Endodermal cell (in vitro differentiated cells): ENCODE results near the gene CTXND2. TPM values are rescaled to one million over a fixed set of nuclear protein-coding genes. Genes with fewer than 3 reads are reported as not detected.

Experiments used
- DNase-seq: peaks from one replicate; pipeline ENCODE4 v3.0.0-alpha.2; 2017
- H3K27ac ChIP-seq: 2 replicates; pipeline ENCODE4 v1.5.1; 2013; ENCODE audit warnings: mild to moderate bottlenecking, low read depth, low read length, moderate library complexity
- H3K27me3 ChIP-seq: 2 replicates; pipeline ENCODE4 v1.6.1; 2013; ENCODE audit warnings: mild to moderate bottlenecking, low read length, moderate library complexity; ENCODE audit not compliant: insufficient read depth, control insufficient read depth, poor library complexity, severe bottlenecking
- H3K36me3 ChIP-seq: 2 replicates; pipeline ENCODE4 v1.7.0; 2013; ENCODE audit warnings: mild to moderate bottlenecking, low read length, moderate library complexity; ENCODE audit not compliant: control insufficient read depth, insufficient read depth
- H3K4me1 ChIP-seq: one replicate; pipeline ENCODE4 v1.7.0; 2013; ENCODE audit warnings: low read length; ENCODE audit not compliant: control insufficient read depth, insufficient read depth
- H3K4me3 ChIP-seq: 2 replicates; pipeline ENCODE4 v1.5.1; 2013; ENCODE audit warnings: mild to moderate bottlenecking, low read length, moderate library complexity
- H3K9ac ChIP-seq: 2 replicates; pipeline ENCODE4 v1.6.1; 2013; ENCODE audit warnings: mild to moderate bottlenecking, low read length, moderate library complexity; ENCODE audit not compliant: poor library complexity, severe bottlenecking; ENCODE audit errors: extremely low read depth
- H3K9me3 ChIP-seq: 2 replicates; pipeline ENCODE4 v1.6.1; 2013; ENCODE audit warnings: mild to moderate bottlenecking, low read length, moderate library complexity; ENCODE audit not compliant: control insufficient read depth
- H3K27ac Mint-ChIP-seq: 2 replicates; pipeline ENCODE4 v1.8.0; 2020; ENCODE audit warnings: mixed read lengths
- H3K27me3 Mint-ChIP-seq: 2 replicates; pipeline ENCODE4 v1.8.0; 2021; ENCODE audit warnings: mild to moderate bottlenecking, mixed read lengths; ENCODE audit not compliant: insufficient read depth
- H3K36me3 Mint-ChIP-seq: 2 replicates; pipeline ENCODE4 v1.8.0; 2020; ENCODE audit warnings: low read depth, mixed read lengths
- H3K4me1 Mint-ChIP-seq: 2 replicates; pipeline ENCODE4 v1.8.0; 2020; ENCODE audit warnings: mixed read lengths
- H3K4me3 Mint-ChIP-seq: 2 replicates; pipeline ENCODE4 v1.8.0; 2020; ENCODE audit warnings: mild to moderate bottlenecking, moderate library complexity, mixed read lengths
- H3K9me3 Mint-ChIP-seq: 2 replicates; pipeline ENCODE4 v1.8.0; 2020; ENCODE audit warnings: mild to moderate bottlenecking, mixed read lengths
- CTCF ChIP-seq: fragments of 200-600 bp; sonication (generic); conservative IDR thresholded peaks from 2 replicates; pipeline ENCODE4 v1.5.0; 2021; ENCODE audit warnings: antibody characterized with exemption, mild to moderate bottlenecking
- WGBS, 2 experiments: methylation state at CpG; one replicate each; pipeline versions ENCODE4 v1.1.5 to v1.1.7; 2013; ENCODE audit warnings: missing lambda C conversion rate in 2 of 2, mixed read lengths in 1 of 2; ENCODE audit not compliant: insufficient coverage in 1 of 2, insufficient read length in 1 of 2; 5-methylcytosine and 5-hydroxymethylcytosine counted together
- total RNA-seq, 2 donors: library from RNA; stranded (reverse); fragmentation: NEBNext Ultra II Directional in 1 of 2; extraction: Animal tissue kit (Norgen Biotek cat#: 25700) in 1 of 2; gene quantifications; 2 replicates in 1 of 2; 3 replicates in 1 of 2; pipeline ENCODE4 v1.2.1, GENCODE V29; 2021

The CTXND2 gene
- total RNA-seq, 2 donors from 2014 or later: not detected

- no peak overlapping the region for H3K4me3 ChIP-seq
- no peak overlapping the region for H3K4me3 Mint-ChIP-seq
- DNase-seq: peak; percentile 91
- H3K27me3 Mint-ChIP-seq: no peaks in the 10 kb centered on the region
- no peaks in the 10 kb centered on the region for H3K9me3 ChIP-seq
- H3K36me3 ChIP-seq: peaks cover 2% of the 10 kb centered on the region
- H3K27ac ChIP-seq: no peak overlapping the region
- TF ChIP-seq CTCF: peak; percentile 92
- H3K27ac Mint-ChIP-seq: peak overlapping the region; percentile 58
- no peak overlapping the region for H3K9ac ChIP-seq
- H3K36me3 Mint-ChIP-seq: peaks cover 4% of the 10 kb centered on the region
- no peaks in the 10 kb centered on the region for H3K27me3 ChIP-seq
- H3K4me1 ChIP-seq: no peaks in the 10 kb centered on the region
- H3K9me3 Mint-ChIP-seq: no peaks in the 10 kb centered on the region
- peaks cover 9% of the 10 kb centered on the region for H3K4me1 Mint-ChIP-seq
- 71 to 86% methylated on average over 1 to 2 of the region's 2 CpGs for WGBS, 2 experiments
These were observed 35.6 kb downstream of the CTXND2 start for GRCh38 chr1:150922519-150922975.

DNA sequence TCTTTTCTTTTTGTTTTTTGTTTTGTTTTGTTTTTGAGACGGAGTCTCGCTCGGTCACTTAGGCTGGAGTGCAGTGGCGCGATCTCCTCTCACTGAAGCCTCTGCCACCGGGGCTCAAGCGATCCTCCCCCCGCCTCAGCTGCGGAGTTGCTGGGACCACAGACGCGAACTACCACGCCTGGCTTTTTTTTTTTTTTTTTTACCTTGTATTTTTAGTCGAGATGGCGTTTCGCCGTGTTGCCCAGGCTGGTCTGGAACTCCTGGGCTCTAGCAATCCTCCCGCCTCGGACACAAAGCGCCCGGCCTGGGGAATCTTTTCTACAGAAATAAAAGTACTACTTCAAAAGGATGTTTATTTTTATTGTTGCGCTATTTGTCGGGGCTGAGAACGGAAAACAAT is 38.1 kb downstream of the CTXND2 start:
- H3K4me3 Mint-ChIP-seq: peak overlapping the region; percentile 97
- Histone ChIP-seq H3K9me3 (peaks cover 20% of the 10 kb centered on the region), H3K4me3 (no peak overlapping the region), H3K27ac (no peak overlapping the region), H3K4me1 (no peaks in the 10 kb centered on the region), H3K27me3 (no peaks in the 10 kb centered on the region), H3K9ac (no peak overlapping the region), H3K36me3 (peaks cover 23% of the 10 kb centered on the region)
- 85 to 94% methylated on average over 12 to 23 of the region's 23 CpGs for WGBS, 2 experiments
- H3K27ac Mint-ChIP-seq: no peak overlapping the region
- H3K27me3 Mint-ChIP-seq: no peaks in the 10 kb centered on the region
- peaks cover 8% of the 10 kb centered on the region for H3K9me3 Mint-ChIP-seq
- no peak for DNase-seq
- TF ChIP-seq CTCF: no peak
- peaks cover 29% of the 10 kb centered on the region for H3K36me3 Mint-ChIP-seq
- peaks cover 9% of the 10 kb centered on the region for H3K4me1 Mint-ChIP-seq

GRCh38 chr1:150926097-150926741 is 39.3 kb downstream of the CTXND2 start, which contains the start of gene SETDB1:
Gene SETDB1, plus strand, starts transcription at chr1:150926363. Its CDS starts 1,352 bp downstream, at chr1:150927715.
- Mint-ChIP-seq H3K27me3 (no peaks in the 10 kb centered on the region), H3K36me3 (peaks cover 39% of the 10 kb centered on the region), H3K9me3 (peaks cover 18% of the 10 kb centered on the region), H3K4me3 (peak within 1 kb of the TSS; percentile 97), H3K4me1 (peaks cover 9% of the 10 kb centered on the region), H3K27ac (peak within 1 kb of the TSS; percentile 99)
- TF ChIP-seq CTCF: no peak
- Histone ChIP-seq H3K9ac (peak within 1 kb of the TSS; percentile 94), H3K27me3 (no peaks in the 10 kb centered on the region), H3K4me1 (no peaks in the 10 kb centered on the region), H3K36me3 (peaks cover 33% of the 10 kb centered on the region), H3K9me3 (peaks cover 30% of the 10 kb centered on the region), H3K4me3 (peak within 1 kb of the TSS; percentile 95), H3K27ac (peak within 1 kb of the TSS; percentile 90)
- DNase-seq: peak; percentile 99
- WGBS, 2 experiments: 0% methylated on average over 20 to 39 of the region's 39 CpGs
